Stimulated activated naive CD8-positive, alpha-beta T cell treated with anti-CD3 and anti-CD28 coated beads, Interleukin-15, Interleukin-2, amounts not matched to agents 100 U/mL and 50 U/mL, for 24 hours (primary cell): ENCODE measurements around the gene CITED4.

Source experiments
- ATAC-seq: fragments of 150-1000 bp; cut with Tn5 transposase; one replicate; pipeline ENCODE4 v1.10.0; 2021
- DNase-seq: peaks from one replicate; pipeline ENCODE4 v3.0.0; 2021

The CITED4 gene

GRCh38 chr1:40853113-40853884 lies 8.9 kb downstream of the CITED4 start:
- DNase-seq (no peak), ATAC-seq (no peak)

- DNase-seq, result no peak
- no peak for ATAC-seq
Measured at GRCh38 chr1:40851643-40852042, 10.5 kb downstream of the CITED4 start.

GRCh38 chr1:40849801-40850592 lies 12.2 kb downstream of the CITED4 start:
- peak; percentile 80 for DNase-seq

GRCh38 chr1:40848530-40849189 lies 13.5 kb downstream of the CITED4 start:
- DNase-seq, result peak; percentile 20
- ATAC-seq, result no peak

More at GRCh38 chr1:40849801-40850592, 12.2 kb downstream of the CITED4 start:
- peak; percentile 81 for ATAC-seq

- ATAC-seq (no peak), DNase-seq (no peak)
Measured at GRCh38 chr1:40847023-40847745, 15.0 kb downstream of the CITED4 start.

- ATAC-seq, result no peak
- DNase-seq, result no peak
Measured at GRCh38 chr1:40845895-40846294, 16.3 kb downstream of the CITED4 start.

GRCh38 chr1:40844887-40845878 lies 17.0 kb downstream of the CITED4 start:
- ATAC-seq, result peak; percentile 65
- no peak for DNase-seq

- DNase-seq, result no peak
- ATAC-seq, result no peak
Measured at GRCh38 chr1:40844079-40844478, 18.1 kb downstream of the CITED4 start.

- ATAC-seq, result no peak
- DNase-seq, result no peak
Measured at GRCh38 chr1:40842691-40843090, 19.5 kb downstream of the CITED4 start.

- DNase-seq, result no peak
- no peak for ATAC-seq
Measured at GRCh38 chr1:40842207-40842606, 20.0 kb downstream of the CITED4 start.

GRCh38 chr1:40841602-40842001 lies 20.6 kb downstream of the CITED4 start:
- ATAC-seq, result no peak
- no peak for DNase-seq

- ATAC-seq (no peak), DNase-seq (no peak)
Measured at GRCh38 chr1:40840526-40841323, 21.4 kb downstream of the CITED4 start.

- DNase-seq (no peak), ATAC-seq (no peak)
Measured at GRCh38 chr1:40839943-40840335, 22.2 kb downstream of the CITED4 start.

- no peak for ATAC-seq
Measured at GRCh38 chr1:40838980-40839942, 22.9 kb downstream of the CITED4 start.

GRCh38 chr1:40838045-40838979 lies 23.9 kb downstream of the CITED4 start:
- DNase-seq, result no peak
- no peak for ATAC-seq

More at GRCh38 chr1:40838980-40839942, 22.9 kb downstream of the CITED4 start:
- no peak for DNase-seq

GRCh38 chr1:40837601-40838000 lies 24.6 kb downstream of the CITED4 start:
- DNase-seq, result no peak
- ATAC-seq, result no peak

GRCh38 chr1:40836283-40836682 lies 25.9 kb downstream of the CITED4 start:
- DNase-seq, result no peak
- no peak for ATAC-seq
